Breast epithelium (tissue), 3 donors: ENCODE data around the gene SIDT1.

Experiments used
- POLR2A ChIP-seq: fragments of 450-650 bp; IDR thresholded peaks from one replicate; pipeline ENCODE4 v1.6.1; 2016; ENCODE audit warnings: antibody characterized with exemption, mild to moderate bottlenecking, moderate library complexity
- TF ChIP-seq, protein P1 (sequence below), 3 donors: fragments of 450-650 bp; IDR thresholded peaks; one replicate each; pipeline ENCODE4 v1.5.1; 2016 to 2017; ENCODE audit warnings: antibody characterized with exemption in 3 of 3, mild to moderate bottlenecking in 3 of 3, moderate library complexity in 3 of 3

DNA sequence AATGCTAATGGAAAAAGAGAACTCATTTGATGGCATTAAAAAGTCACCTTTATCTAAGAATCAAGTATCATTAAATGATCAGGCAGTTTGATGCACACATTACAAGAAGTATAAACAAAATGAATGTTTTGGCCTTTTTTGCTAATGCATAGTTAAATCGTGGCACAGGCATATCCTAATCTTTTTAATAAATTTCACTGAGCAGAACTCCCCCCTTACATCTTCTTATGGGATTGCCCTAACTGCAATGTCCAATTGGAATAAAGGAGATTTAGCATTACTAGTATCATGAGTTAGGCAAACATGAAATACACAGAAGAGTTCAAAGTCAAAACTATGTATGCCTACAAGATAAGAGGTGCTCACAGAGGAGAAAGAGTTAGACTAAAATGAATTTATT is 131.4 kb downstream of the SIDT1 start:
- TF ChIP-seq, protein P1, sequence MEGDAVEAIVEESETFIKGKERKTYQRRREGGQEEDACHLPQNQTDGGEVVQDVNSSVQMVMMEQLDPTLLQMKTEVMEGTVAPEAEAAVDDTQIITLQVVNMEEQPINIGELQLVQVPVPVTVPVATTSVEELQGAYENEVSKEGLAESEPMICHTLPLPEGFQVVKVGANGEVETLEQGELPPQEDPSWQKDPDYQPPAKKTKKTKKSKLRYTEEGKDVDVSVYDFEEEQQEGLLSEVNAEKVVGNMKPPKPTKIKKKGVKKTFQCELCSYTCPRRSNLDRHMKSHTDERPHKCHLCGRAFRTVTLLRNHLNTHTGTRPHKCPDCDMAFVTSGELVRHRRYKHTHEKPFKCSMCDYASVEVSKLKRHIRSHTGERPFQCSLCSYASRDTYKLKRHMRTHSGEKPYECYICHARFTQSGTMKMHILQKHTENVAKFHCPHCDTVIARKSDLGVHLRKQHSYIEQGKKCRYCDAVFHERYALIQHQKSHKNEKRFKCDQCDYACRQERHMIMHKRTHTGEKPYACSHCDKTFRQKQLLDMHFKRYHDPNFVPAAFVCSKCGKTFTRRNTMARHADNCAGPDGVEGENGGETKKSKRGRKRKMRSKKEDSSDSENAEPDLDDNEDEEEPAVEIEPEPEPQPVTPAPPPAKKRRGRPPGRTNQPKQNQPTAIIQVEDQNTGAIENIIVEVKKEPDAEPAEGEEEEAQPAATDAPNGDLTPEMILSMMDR (IDR thresholded peaks at IDR 0.05): no peak
- no peak for TF ChIP-seq POLR2A
